Mesothelial cell of epicardium (in vitro differentiated cells): ENCODE data around the gene ILKAP. TPM values are rescaled to one million over a fixed set of nuclear protein-coding genes. Genes with fewer than 3 reads are reported as not detected.

Experiments used
- DNase-seq, 2 experiments: peaks; one replicate each; pipeline ENCODE4 v3.0.0; 2021; ENCODE audit warnings: low spot score in 2 of 2; ENCODE audit not compliant: unreplicated experiment in 2 of 2
- H3K27ac Mint-ChIP-seq: 2 replicates; pipeline ENCODE4 v1.8.0; 2021; ENCODE audit warnings: mixed read lengths
- H3K27me3 Mint-ChIP-seq: 2 replicates; pipeline ENCODE4 v1.8.0; 2021; ENCODE audit warnings: low read depth, mixed read lengths
- H3K36me3 Mint-ChIP-seq: 2 replicates; pipeline ENCODE4 v1.8.0; 2021; ENCODE audit warnings: mixed read lengths
- H3K4me1 Mint-ChIP-seq: 2 replicates; pipeline ENCODE4 v1.8.0; 2021; ENCODE audit warnings: mixed read lengths
- H3K4me3 Mint-ChIP-seq: 2 replicates; pipeline ENCODE4 v1.8.0; 2021; ENCODE audit warnings: mild to moderate bottlenecking, moderate library complexity, mixed read lengths
- H3K9me3 Mint-ChIP-seq: 2 replicates; pipeline ENCODE4 v1.8.0; 2021; ENCODE audit warnings: mixed read lengths
- CTCF ChIP-seq: fragments of 200-600 bp; sonication (generic); IDR thresholded peaks from one replicate; pipeline ENCODE4 v1.5.0; 2021; ENCODE audit warnings: antibody characterized with exemption; ENCODE audit not compliant: unreplicated experiment
- total RNA-seq: library from RNA; stranded (reverse); gene quantifications from 3 replicates; pipeline ENCODE4 v1.2.1, GENCODE V29; 2021

The ILKAP gene
- total RNA-seq, 1 donor from 2014 or later = 54.0 TPM

- no peak for DNase-seq
- no peak for TF ChIP-seq CTCF
- no peaks in the 10 kb centered on the region for H3K36me3 Mint-ChIP-seq
- no peaks in the 10 kb centered on the region for H3K4me1 Mint-ChIP-seq
- no peak overlapping the region for H3K27ac Mint-ChIP-seq
- H3K27me3 Mint-ChIP-seq = no peaks in the 10 kb centered on the region
- peaks cover 3% of the 10 kb centered on the region for H3K9me3 Mint-ChIP-seq
- H3K4me3 Mint-ChIP-seq = no peak overlapping the region
Observed at GRCh38 chr2:238151628-238152235, 51.8 kb downstream of the ILKAP start.

DNA sequence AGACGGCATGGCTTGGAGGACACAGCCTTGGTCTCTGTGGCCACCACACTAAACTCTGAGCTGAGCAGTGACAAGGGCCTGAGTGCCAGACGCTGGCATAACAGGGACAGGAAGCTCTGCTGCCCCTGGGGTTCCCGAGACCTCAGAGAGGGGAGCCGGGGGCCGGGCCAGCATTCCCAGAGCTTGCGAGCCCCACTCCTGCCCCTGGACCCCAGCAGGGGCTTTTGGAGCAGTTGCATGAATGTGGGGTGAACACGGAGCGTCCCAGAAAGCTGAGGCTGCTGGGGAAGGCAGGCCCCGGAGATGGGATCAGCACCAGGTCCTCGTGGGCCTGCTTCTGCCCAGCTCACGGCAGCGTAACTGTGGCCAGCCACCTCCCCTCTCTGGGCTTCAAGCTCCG lies 52.3 kb downstream of the ILKAP start:
- no peak for DNase-seq
- no peak for TF ChIP-seq CTCF
- no peak overlapping the region for H3K27ac Mint-ChIP-seq
- no peaks in the 10 kb centered on the region for H3K36me3 Mint-ChIP-seq
- no peak overlapping the region for H3K4me3 Mint-ChIP-seq
- no peaks in the 10 kb centered on the region for H3K4me1 Mint-ChIP-seq
- H3K27me3 Mint-ChIP-seq = no peaks in the 10 kb centered on the region
- peaks cover 3% of the 10 kb centered on the region for H3K9me3 Mint-ChIP-seq

- Mint-ChIP-seq H3K27ac (no peak overlapping the region), H3K4me1 (no peaks in the 10 kb centered on the region), H3K27me3 (no peaks in the 10 kb centered on the region), H3K36me3 (no peaks in the 10 kb centered on the region), H3K4me3 (no peak overlapping the region), H3K9me3 (peaks cover 3% of the 10 kb centered on the region)
- no peak for DNase-seq
- TF ChIP-seq CTCF = no peak
Observed at GRCh38 chr2:238150686-238151085, 52.8 kb downstream of the ILKAP start.

DNA sequence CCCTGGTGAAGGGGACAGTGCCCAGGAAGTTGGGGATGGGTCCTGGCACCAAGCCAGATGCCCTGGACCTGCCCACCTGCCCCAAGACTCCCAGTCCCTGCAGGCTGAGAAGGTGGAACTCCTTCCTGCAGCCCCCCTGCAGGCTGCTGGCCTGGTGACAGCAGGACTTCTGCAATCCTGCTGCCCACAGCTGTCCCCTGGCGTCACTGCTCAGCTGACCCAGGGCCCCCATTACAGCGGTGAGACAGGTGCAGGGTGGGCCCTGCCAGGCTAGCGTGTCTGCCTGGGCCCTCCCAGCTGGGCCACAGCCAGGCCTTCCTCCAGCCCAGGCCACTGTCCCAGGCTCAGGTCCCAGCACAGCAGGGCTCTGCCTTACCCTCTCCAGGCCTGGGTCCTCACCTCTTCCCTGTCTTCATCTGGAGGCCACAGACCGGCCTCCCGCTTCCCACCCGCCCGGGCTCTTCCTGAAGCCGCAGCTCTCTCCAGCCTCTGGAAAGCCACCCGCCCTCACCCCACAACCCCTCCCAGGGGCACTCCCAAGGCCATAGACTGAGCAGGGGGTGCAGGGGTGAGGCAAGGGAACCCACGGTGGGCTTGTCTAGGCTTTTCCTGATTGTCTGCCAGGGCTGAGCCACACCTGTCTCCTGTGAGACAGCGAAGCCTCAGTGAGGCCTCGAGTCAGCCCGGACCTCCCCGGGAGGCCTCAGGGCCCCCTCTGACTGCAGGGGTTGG lies 53.5 kb downstream of the ILKAP start:
- no peaks in the 10 kb centered on the region for H3K36me3 Mint-ChIP-seq
- peaks cover 3% of the 10 kb centered on the region for H3K9me3 Mint-ChIP-seq
- no peak for DNase-seq
- H3K4me1 Mint-ChIP-seq = no peaks in the 10 kb centered on the region
- H3K27ac Mint-ChIP-seq = no peak overlapping the region
- no peaks in the 10 kb centered on the region for H3K27me3 Mint-ChIP-seq
- H3K4me3 Mint-ChIP-seq = no peak overlapping the region
- no peak for TF ChIP-seq CTCF

DNA sequence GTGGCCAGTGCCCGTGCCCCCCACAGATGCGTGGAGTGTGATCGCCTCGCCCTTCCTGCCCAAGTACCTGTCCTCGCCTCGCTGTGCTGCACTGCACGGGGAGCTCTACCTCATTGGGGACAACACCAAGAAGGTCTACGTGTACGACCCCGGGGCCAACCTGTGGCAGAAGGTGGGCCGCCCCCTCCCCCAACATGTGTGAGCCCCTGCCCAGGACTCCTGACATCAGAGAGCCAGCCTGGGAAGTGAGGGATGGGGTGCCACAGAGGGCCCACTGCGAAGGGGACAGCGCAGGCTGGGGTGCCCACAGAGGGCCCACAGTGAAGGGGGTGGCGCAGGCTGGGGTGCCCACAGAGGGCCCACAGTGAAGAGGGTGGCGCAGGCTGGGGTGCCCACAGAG lies 54.5 kb downstream of the ILKAP start:
- H3K27ac Mint-ChIP-seq = no peak overlapping the region
- no peaks in the 10 kb centered on the region for H3K36me3 Mint-ChIP-seq
- peaks cover under 1% of the 10 kb centered on the region for H3K9me3 Mint-ChIP-seq
- DNase-seq = no peak
- no peak for TF ChIP-seq CTCF
- no peaks in the 10 kb centered on the region for H3K4me1 Mint-ChIP-seq
- no peak overlapping the region for H3K4me3 Mint-ChIP-seq
- H3K27me3 Mint-ChIP-seq = no peaks in the 10 kb centered on the region
